Measurements from ENCODE around the gene SYNGR1.

Gene SYNGR1

DNA sequence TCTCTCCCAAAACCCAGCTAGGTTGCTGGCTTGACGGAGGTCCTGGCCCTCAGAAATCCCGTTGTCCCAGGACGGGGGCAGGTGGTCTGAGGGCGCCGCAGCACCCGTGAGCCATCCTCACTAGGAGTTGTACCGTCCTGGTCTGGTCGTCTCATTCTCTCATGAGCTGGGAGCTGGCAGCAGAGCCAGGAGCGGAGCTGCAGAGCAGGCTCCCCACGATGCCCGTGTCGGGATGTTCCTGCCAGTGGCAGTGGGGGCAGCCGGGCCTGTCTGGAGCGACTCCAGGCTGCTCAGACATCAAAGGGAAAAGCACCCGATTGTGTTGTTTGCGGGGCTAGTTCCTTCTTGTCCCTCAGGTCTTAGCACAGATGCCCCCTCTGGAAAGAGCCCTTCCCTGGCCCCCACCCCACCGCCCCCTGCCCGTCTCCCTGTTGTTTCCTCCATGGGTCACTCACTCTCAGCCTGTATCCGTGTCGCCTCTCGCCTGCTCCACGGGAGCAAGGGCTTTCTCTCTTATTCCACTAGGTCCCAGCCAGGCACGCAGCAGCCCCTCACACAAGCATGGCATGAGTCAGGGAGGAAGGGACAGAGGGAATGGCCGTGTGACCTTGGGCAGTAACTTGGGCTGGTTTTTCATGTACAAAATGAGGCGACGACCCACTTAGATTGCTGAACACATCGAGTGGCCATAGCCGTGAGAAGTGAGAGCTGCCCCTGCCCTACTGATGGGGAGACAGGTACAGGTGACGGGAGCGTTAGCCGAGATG, 83.9 kb downstream of the SYNGR1 start:
- no peak for DNase-seq

DNA sequence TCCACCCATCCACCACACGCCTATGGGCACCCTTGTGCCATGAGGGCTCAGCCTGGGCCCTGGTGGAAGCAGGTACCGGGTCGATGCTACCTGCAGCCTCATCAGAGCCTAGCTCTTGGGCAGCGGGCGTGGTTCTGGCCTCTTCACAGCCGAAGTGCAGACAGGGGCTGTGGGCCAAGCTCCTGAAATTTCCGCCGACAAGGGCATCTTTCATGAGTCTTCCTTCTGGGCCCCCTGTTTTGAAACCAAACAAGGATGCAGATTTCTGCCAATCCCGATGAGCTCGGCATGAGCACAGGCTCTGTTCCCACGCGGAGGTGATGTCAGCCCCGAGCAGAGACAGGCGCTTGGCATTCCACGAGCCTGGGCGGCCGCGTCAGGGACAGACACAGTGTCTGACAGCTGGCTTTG, 84.5 kb downstream of the SYNGR1 start:
- DNase-seq, result no peak

DNA sequence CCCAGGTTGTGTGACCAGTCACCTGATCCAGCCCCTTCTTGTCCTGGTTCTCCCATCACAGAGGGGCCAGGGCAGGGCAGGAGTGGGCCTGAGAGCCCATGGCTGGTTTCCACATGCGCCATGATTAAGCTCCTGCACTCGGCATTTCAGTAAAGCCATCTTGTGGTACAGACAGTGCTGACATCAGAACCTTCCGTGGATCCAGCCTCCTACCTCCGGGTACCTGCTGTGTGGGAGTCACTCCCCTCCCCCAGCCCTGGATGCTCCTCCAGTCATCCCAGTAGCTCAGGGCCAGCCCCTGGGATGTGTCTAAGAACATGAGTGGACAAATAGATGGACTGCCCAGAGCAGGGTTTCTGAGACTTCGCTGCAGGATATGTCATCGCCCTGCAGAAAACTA, 84.9 kb downstream of the SYNGR1 start:
- no peak for DNase-seq
